Measurements from ENCODE around the gene GPANK1.

DNA sequence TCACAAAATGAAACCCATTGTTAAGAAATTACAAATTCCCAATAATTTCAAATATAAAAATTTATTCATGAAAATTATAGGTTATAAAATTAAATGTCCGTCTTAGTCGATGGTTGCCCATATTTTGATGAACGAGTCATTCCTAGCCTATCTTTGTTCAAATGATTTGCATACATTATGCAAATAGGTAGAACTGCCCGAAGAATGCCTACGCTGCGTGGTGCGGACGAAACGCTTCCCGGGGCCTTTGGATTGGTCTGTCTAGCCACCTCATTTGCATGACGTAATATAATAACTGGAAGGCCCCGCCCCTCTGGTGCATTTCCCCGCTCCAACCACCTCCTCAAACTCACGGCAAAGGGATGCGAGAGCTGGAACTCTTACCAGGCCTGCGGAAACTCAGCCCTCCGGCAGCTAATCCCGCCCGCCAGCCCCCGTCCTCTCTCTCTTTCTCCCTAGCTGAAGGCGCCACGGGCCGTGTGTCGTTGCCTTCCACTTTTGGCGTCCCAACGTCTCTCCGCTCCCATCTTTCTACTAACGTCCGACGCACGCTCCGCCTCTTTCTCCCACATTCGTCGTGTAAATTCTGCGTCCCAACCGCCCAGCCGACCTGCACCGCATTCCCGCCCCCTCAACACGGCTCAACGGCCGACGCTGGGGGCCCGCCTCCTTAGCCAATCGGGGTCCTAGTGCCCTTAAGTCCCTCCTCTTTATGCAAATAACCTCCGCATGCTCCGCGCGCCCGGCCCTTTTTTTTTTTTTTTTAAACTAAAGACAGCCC, 44.8 kb downstream of the GPANK1 start:
- TF ChIP-seq, protein P1, sequence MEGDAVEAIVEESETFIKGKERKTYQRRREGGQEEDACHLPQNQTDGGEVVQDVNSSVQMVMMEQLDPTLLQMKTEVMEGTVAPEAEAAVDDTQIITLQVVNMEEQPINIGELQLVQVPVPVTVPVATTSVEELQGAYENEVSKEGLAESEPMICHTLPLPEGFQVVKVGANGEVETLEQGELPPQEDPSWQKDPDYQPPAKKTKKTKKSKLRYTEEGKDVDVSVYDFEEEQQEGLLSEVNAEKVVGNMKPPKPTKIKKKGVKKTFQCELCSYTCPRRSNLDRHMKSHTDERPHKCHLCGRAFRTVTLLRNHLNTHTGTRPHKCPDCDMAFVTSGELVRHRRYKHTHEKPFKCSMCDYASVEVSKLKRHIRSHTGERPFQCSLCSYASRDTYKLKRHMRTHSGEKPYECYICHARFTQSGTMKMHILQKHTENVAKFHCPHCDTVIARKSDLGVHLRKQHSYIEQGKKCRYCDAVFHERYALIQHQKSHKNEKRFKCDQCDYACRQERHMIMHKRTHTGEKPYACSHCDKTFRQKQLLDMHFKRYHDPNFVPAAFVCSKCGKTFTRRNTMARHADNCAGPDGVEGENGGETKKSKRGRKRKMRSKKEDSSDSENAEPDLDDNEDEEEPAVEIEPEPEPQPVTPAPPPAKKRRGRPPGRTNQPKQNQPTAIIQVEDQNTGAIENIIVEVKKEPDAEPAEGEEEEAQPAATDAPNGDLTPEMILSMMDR (conservative IDR thresholded peaks at IDR 0.05 in 1 of 2, IDR thresholded peaks at IDR 0.05 in 1 of 2; ENCODE audit: low read depth in 1 of 2, low read length in 2 of 2), result no peak
- TF ChIP-seq EZH2 (IDR thresholded peaks at IDR 0.05; ENCODE audit: low read length, missing control alignments), result no peak
